ENCODE data around the gene CHST3. TPM values are rescaled to one million over a fixed set of nuclear protein-coding genes. Genes with fewer than 3 reads are reported as not detected.

The CHST3 gene
- polyA plus RNA-seq, 1 donor (not counting 4 experiments of a cell fraction or from before 2014, with no cell fraction given), result 12.0 TPM

- FAIRE-seq (no peak), DNase-seq (ENCODE audit: low read depth, low spot score) (no peak)
- Histone ChIP-seq H4K20me1 (ENCODE audit: control insufficient read depth, extremely low read depth, insufficient read depth, low read length) (no peaks in the 10 kb centered on the region), H3K4me2 (ENCODE audit: control insufficient read depth, extremely low read depth, insufficient read depth, low read depth, low read length) (no peak overlapping the region), H3K36me3 (ENCODE audit: control insufficient read depth in 2 of 2, extremely low read depth in 1 of 2, insufficient read depth in 2 of 2, low read length in 2 of 2) (no peaks in the 10 kb centered on the region), H3K79me2 (ENCODE audit: control insufficient read depth, insufficient read depth, low read length) (peaks cover 33% of the 10 kb centered on the region), H3K9me3 (ENCODE audit: control insufficient read depth, low read depth, low read length) (no peaks in the 10 kb centered on the region), H3K9me1 (ENCODE audit: control insufficient read depth, extremely low read depth, insufficient read depth, low read length) (no peaks in the 10 kb centered on the region), H3K9ac (ENCODE audit: control insufficient read depth, extremely low read depth, insufficient read depth, low read length) (no peak overlapping the region), H3K27me3 (ENCODE audit: control insufficient read depth, extremely low read depth, insufficient read depth, low read length) (no peaks in the 10 kb centered on the region), H2AFZ (ENCODE audit: control insufficient read depth, low read length) (no peak overlapping the region), H3K4me3 (ENCODE audit: control insufficient read depth in 2 of 3, extremely low read depth in 1 of 3, insufficient read depth in 2 of 3, low read depth in 1 of 3, low read length in 3 of 3) (no peak overlapping the region), H3K27ac (ENCODE audit: control insufficient read depth, insufficient read depth, low read length) (no peak overlapping the region), H3K4me1 (ENCODE audit: control insufficient read depth, extremely low read depth, insufficient read depth, low read length) (peaks cover 28% of the 10 kb centered on the region)
- TF ChIP-seq EZH2 (IDR thresholded peaks at IDR 0.05; ENCODE audit: low read length) (no peak), CTCF (optimal IDR thresholded peaks at IDR 0.05 in 1 of 3, IDR thresholded peaks at IDR 0.05 in 1 of 3, conservative IDR thresholded peaks at IDR 0.05 in 1 of 3; ENCODE audit: extremely low read depth in 1 of 3, insufficient read depth in 2 of 3, low read length in 3 of 3) (no peak)
- dilution Hi-C loops (cut with MboI; ENCODE audit: extremely low pct_ligation_motif_present, low sequenced_read_pairs), result no loop called here
Measured at GRCh38 chr10:71962901-71963300, 1.3 kb upstream of the CHST3 start.

GRCh38 chr10:71963351-71964097 is 671 bp upstream of the CHST3 start:
- H4K20me1 ChIP-seq (ENCODE audit: control insufficient read depth, extremely low read depth, insufficient read depth, low read length), result peaks cover 2% of the 10 kb centered on the region
- no peaks in the 10 kb centered on the region for H3K9me3 ChIP-seq (ENCODE audit: control insufficient read depth, low read depth, low read length)
- H3K79me2 ChIP-seq (ENCODE audit: control insufficient read depth, insufficient read depth, low read length), result peaks cover 38% of the 10 kb centered on the region
- H3K4me1 ChIP-seq (ENCODE audit: control insufficient read depth, extremely low read depth, insufficient read depth, low read length), result peaks cover 32% of the 10 kb centered on the region
- H3K4me3 ChIP-seq (ENCODE audit: control insufficient read depth in 2 of 3, extremely low read depth in 1 of 3, insufficient read depth in 2 of 3, low read depth in 1 of 3, low read length in 3 of 3), result peak overlapping the region; percentile 59 to 96 (median 94)
- peak overlapping the region; percentile 94 for H3K27ac ChIP-seq (ENCODE audit: control insufficient read depth, insufficient read depth, low read length)
- FAIRE-seq (no peak), DNase-seq (ENCODE audit: low read depth, low spot score) (no peak)
- H2AFZ ChIP-seq (ENCODE audit: control insufficient read depth, low read length), result peak overlapping the region; percentile 49
- peak overlapping the region; percentile 96 for H3K9ac ChIP-seq (ENCODE audit: control insufficient read depth, extremely low read depth, insufficient read depth, low read length)
- H3K36me3 ChIP-seq (ENCODE audit: control insufficient read depth in 2 of 2, extremely low read depth in 1 of 2, insufficient read depth in 2 of 2, low read length in 2 of 2), result peaks cover 0 to 2% of the 10 kb centered on the region in 2 experiments
- no peaks in the 10 kb centered on the region for H3K9me1 ChIP-seq (ENCODE audit: control insufficient read depth, extremely low read depth, insufficient read depth, low read length)
- TF ChIP-seq EZH2 (IDR thresholded peaks at IDR 0.05; ENCODE audit: low read length) (no peak), CTCF (optimal IDR thresholded peaks at IDR 0.05 in 1 of 3, IDR thresholded peaks at IDR 0.05 in 1 of 3, conservative IDR thresholded peaks at IDR 0.05 in 1 of 3; ENCODE audit: extremely low read depth in 1 of 3, insufficient read depth in 2 of 3, low read length in 3 of 3) (no peak)
- peak overlapping the region; percentile 95 for H3K4me2 ChIP-seq (ENCODE audit: control insufficient read depth, extremely low read depth, insufficient read depth, low read depth, low read length)
- dilution Hi-C loops (cut with MboI; ENCODE audit: extremely low pct_ligation_motif_present, low sequenced_read_pairs), result no loop called here
- H3K27me3 ChIP-seq (ENCODE audit: control insufficient read depth, extremely low read depth, insufficient read depth, low read length), result no peaks in the 10 kb centered on the region

Data from keratinocyte (primary cell).